Right ventricle myocardium superior (tissue), 1 donor: Measurements from ENCODE around the gene TENT5A. TPM values are rescaled to one million over a fixed set of nuclear protein-coding genes. Genes with fewer than 3 reads are reported as not detected.

Experiments used
- ATAC-seq: fragments of 200-7000 bp; cut with Tn5 transposase; one replicate; pipeline ENCODE4 v1.9.1; 2020; ENCODE audit warnings: mild to moderate bottlenecking; ENCODE audit not compliant: poor library complexity
- DNase-seq: peaks from one replicate; pipeline ENCODE4 v3.0.0-alpha.2; 2020
- intact Hi-C: fragments of 100-400 bp; cut with DNase I; formaldehyde crosslinking; loops from one replicate; pipeline ENCODE4 v1.11.2; 2022
- total RNA-seq: library from RNA; stranded (reverse); fragmentation: NEBNext Ultra II Directional; extraction: Animal tissue kit (Norgen Biotek cat#: 25700); gene quantifications from one replicate; pipeline ENCODE4 v1.2.1, GENCODE V29; 2021
- donor health status: DM: no; HTN: yes; CAD: no; lungs with severe emphysema.

TENT5A gene
- total RNA-seq, 1 donor from 2014 or later = 53.5 TPM

GRCh38 chr6:81734081-81734480 is 18.4 kb downstream of the TENT5A start:
- no peak for ATAC-seq
- intact Hi-C loops = no loop called here

GRCh38 chr6:81731814-81732213 is 20.7 kb downstream of the TENT5A start:
- intact Hi-C loops = no loop called here
- DNase-seq (no peak), ATAC-seq (peak; percentile 49)

More at GRCh38 chr6:81734081-81734480, 18.4 kb downstream of the TENT5A start:
- DNase-seq = no peak

GRCh38 chr6:81727876-81728517 is 24.5 kb downstream of the TENT5A start:
- no peak for DNase-seq
- peak; percentile 63 for ATAC-seq
- intact Hi-C loops = no loop called here

GRCh38 chr6:81725127-81725526 is 27.4 kb downstream of the TENT5A start:
- ATAC-seq (no peak), DNase-seq (no peak)
- intact Hi-C loops = no loop called here

GRCh38 chr6:81722506-81723223 is 29.8 kb downstream of the TENT5A start:
- intact Hi-C loops = no loop called here
- DNase-seq (no peak), ATAC-seq (no peak)

- ATAC-seq = peak; percentile 51
- intact Hi-C loops = no loop called here
- DNase-seq = no peak
Observed at GRCh38 chr6:81720427-81720826, 32.1 kb downstream of the TENT5A start.

GRCh38 chr6:81718126-81718525 is 34.4 kb downstream of the TENT5A start:
- no peak for ATAC-seq

GRCh38 chr6:81714684-81715083 is 37.8 kb downstream of the TENT5A start:
- no peak for DNase-seq
- ATAC-seq = no peak
- intact Hi-C loops = no loop called here

More at GRCh38 chr6:81718126-81718525, 34.4 kb downstream of the TENT5A start:
- intact Hi-C loops = no loop called here
- DNase-seq = no peak

GRCh38 chr6:81713205-81713604 is 39.3 kb downstream of the TENT5A start:
- no peak for DNase-seq
- ATAC-seq = peak; percentile 54
- intact Hi-C loops = no loop called here

GRCh38 chr6:81708113-81708699 is 44.3 kb downstream of the TENT5A start:
- ATAC-seq = peak; percentile 21
- intact Hi-C loops = no loop called here
- DNase-seq = no peak

- DNase-seq (no peak), ATAC-seq (no peak)
- intact Hi-C loops = no loop called here
Observed at GRCh38 chr6:81704700-81705099, 47.8 kb downstream of the TENT5A start.

GRCh38 chr6:81700414-81700813 is 52.1 kb downstream of the TENT5A start:
- DNase-seq = no peak
- intact Hi-C loops = no loop called here
- ATAC-seq = no peak

GRCh38 chr6:81697559-81697958 is 54.9 kb downstream of the TENT5A start:
- ATAC-seq = peak; percentile 33
- intact Hi-C loops = no loop called here
- no peak for DNase-seq

- intact Hi-C loops = no loop called here
- ATAC-seq = peak; percentile 20
- no peak for DNase-seq
Observed at GRCh38 chr6:81696524-81696923, 56.0 kb downstream of the TENT5A start.
